HG02938 (cell line): ENCODE data around the gene OR1D5.
"Not testable (repeated sequence)": the region's sequence is repeated elsewhere in the genome, so short reads cannot be mapped to it uniquely, and the experiment has no call there.

Experiments used
- ATAC-seq: cut with Tn5 transposase; IDR thresholded peaks from one replicate; pipeline ENCODE4 v1.9.1; 2021; ENCODE audit warnings: mild to moderate bottlenecking, moderate library complexity; ENCODE audit not compliant: unreplicated experiment

The OR1D5 gene

GRCh38 chr17:3063507-3063906 lies at the start of gene OR1D5:
Gene OR1D5, minus strand, starts transcription at chr17:3063607. Its CDS starts 0 bp downstream, at chr17:3063607.
- not testable (repeated sequence) for ATAC-seq

- ATAC-seq, result no peak
Measured at GRCh38 chr17:3104322-3104721, 40.9 kb upstream of the OR1D5 start, which contains the start of gene OR1D2. Gene OR1D2, minus strand, starts transcription at chr17:3104422. Its CDS starts 11,426 bp downstream, at chr17:3092996.

- not testable (repeated sequence) for ATAC-seq
Measured at GRCh38 chr17:3073850-3074249, 10.4 kb upstream of the OR1D5 start.

GRCh38 chr17:3065192-3065591 lies 1.8 kb upstream of the OR1D5 start:
- not testable (repeated sequence) for ATAC-seq

- not testable (repeated sequence) for ATAC-seq
Measured at GRCh38 chr17:3062824-3063377, 506 bp downstream of the OR1D5 start.

- ATAC-seq, result not testable (repeated sequence)
Measured at GRCh38 chr17:3054868-3055267, 8.5 kb downstream of the OR1D5 start.

- no peak for ATAC-seq
Measured at GRCh38 chr17:3049705-3050295, 13.6 kb downstream of the OR1D5 start.

- ATAC-seq, result peak; percentile 97
Measured at GRCh38 chr17:3048727-3049471, 14.5 kb downstream of the OR1D5 start.

GRCh38 chr17:3046753-3047152 lies 16.7 kb downstream of the OR1D5 start:
- no peak for ATAC-seq

GRCh38 chr17:3043737-3044365 lies 19.6 kb downstream of the OR1D5 start:
- ATAC-seq, result no peak

- no peak for ATAC-seq
Measured at GRCh38 chr17:3040882-3041281, 22.5 kb downstream of the OR1D5 start.

- no peak for ATAC-seq
Measured at GRCh38 chr17:3039736-3040135, 23.7 kb downstream of the OR1D5 start.

- no peak for ATAC-seq
Measured at GRCh38 chr17:3038941-3039340, 24.5 kb downstream of the OR1D5 start.

- no peak for ATAC-seq
Measured at GRCh38 chr17:3037259-3037658, 26.1 kb downstream of the OR1D5 start.

GRCh38 chr17:3036800-3037199 lies 26.6 kb downstream of the OR1D5 start:
- no peak for ATAC-seq

- ATAC-seq, result no peak
Measured at GRCh38 chr17:3035968-3036280, 27.5 kb downstream of the OR1D5 start.

GRCh38 chr17:3035256-3035967 lies 28.0 kb downstream of the OR1D5 start:
- no peak for ATAC-seq

GRCh38 chr17:3034578-3034920 lies 28.9 kb downstream of the OR1D5 start:
- no peak for ATAC-seq

GRCh38 chr17:3033741-3034577 lies 29.4 kb downstream of the OR1D5 start:
- no peak for ATAC-seq

- ATAC-seq, result no peak
Measured at GRCh38 chr17:3033248-3033640, 30.2 kb downstream of the OR1D5 start.
